ENCODE measurements around the gene HSF2.

The HSF2 gene

DNA sequence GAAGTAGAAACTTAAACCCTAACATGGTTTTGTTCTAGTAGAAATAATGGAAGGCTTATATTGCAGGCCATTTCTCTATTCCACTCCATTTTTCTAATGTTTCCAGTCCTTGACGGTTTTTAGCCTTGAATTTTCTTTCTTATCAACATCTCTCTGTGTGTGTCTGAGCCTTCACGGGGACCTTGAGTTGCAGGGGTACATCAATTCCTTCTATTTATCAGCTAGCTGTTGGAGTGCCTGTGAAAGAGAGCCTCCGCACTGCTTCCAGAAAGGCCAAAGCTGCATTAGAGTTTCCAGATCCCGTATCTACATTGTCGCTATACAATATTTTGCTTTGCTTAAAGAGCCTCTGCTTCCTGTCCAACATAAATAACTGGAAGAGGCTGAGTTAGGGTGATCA lies 5.4 kb upstream of the HSF2 start:
- in situ Hi-C loops (cut with MboI; ENCODE audit: low sequenced_read_pairs), result no loop called here

DNA sequence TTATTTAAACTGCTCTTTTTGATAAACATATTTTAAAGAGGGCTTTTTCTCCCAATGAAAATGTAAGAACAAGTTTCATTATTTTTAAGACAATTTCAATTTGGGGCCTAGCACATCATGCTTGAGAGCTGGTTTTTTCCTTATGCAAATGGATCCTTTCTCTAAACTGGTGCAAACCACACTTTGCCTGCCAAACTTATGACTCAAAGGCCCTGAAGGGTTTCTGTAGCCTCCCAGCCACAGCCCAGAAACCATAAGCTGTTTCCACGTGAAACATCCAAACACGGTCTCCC lies 451 bp upstream of the HSF2 start:
- in situ Hi-C loops (cut with MboI; ENCODE audit: low sequenced_read_pairs), result no loop called here

DNA sequence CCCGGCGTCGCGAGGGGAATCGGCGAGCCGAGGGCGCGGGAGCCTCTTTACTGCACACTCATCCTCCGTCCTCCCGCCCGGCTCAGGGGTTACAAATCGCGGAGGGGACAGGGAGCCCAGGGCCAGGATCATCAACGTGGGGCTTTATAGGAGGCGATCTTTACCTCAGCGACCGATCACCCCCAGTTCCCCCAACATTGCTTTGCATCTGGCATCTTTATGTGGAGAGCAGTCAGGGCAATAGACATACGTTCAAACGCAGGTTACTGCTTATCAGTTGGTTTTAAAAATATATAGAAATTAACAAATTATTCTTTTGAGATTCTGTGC lies 634 bp downstream of the HSF2 start:
- in situ Hi-C loops (cut with MboI; ENCODE audit: low sequenced_read_pairs), result no loop called here

DNA sequence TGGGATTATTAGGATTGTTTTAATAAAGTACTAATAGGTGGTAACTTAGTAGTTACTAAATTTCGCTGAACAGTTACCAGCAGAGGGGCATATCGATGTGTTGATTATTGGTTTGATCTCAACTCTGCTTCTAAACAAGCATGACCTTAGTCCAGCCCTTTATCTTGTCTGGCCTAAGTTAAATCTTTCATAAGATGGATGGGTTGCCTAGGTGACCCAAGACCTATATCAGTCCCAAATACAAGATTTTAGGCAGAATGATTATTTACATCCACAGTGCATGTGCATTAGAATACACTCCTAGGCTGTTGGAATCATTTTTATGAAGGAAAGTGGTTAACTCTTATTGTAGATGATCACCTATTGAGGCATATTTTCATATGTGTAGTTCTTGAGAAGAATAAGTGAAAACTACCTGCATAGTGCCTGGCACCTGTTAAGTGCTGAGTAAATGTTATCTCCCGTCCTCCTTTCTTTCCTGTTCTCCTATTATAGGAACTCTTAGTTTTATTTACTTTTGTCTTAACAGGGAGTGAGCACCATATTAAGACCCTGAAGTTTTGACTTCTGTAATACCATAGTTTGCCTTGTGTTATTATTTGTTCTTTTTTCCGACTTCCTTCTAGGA lies 1.1 kb downstream of the HSF2 start:
- in situ Hi-C loops (cut with MboI; ENCODE audit: low sequenced_read_pairs), result no loop called here

DNA sequence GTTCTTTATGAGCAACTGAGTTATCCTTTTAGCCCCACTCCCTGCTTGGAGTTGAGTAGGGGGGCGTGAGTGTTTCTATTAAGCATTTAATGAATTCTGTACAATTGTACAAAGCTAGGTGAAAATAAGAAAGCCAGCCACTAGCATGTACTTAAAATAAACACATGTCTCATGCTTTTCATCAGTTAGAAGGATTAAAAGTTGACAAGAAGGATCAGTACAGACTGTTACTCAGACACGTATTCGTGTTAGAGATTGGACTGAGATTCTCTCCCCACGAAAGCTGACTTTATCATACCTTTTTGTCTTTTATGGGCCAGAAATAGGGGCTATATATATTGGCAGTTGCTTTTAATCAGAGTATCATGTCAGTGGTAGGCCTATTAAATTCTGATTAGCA lies 1.7 kb downstream of the HSF2 start:
- in situ Hi-C loops (cut with MboI; ENCODE audit: low sequenced_read_pairs), result no loop called here

DNA sequence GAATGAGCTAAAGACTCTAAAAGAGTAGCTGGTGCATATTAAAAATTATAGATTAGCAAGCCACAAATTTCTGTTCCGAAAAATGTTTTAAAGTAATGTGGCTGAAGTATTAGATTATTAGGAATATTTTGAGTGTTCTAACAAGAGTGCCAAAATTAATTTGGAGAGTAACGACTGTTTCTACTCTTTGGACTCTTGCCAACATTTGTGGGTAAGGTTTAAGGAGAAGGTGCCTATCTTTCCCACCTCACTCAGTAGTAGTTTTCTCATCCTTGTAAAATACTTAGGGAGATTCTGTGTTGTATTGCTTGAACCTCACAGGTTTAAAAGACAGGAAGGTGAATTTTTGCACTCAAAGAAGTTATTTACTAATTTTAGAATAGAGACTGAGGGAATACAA lies 5.0 kb downstream of the HSF2 start:
- in situ Hi-C loops (cut with MboI; ENCODE audit: low sequenced_read_pairs), result no loop called here

DNA sequence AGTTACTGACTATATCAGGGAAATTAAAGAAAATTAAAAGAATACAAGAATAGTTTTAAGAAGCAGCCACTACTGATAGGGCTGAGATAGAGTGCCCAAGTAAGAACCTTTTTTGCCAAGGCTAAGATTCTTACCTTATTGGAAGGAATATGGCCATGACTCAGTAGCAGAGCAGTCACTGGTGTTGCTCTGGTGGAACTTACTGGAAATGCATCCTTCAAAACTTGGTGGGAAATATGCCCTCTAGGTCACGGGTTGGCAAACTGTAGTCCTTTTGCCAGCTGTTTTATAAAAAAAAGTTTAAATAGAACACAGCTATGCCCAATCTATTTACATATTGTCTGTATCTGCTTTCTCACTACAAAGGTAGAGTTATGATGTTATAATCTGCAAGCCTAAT lies 6.0 kb downstream of the HSF2 start:
- in situ Hi-C loops (cut with MboI; ENCODE audit: low sequenced_read_pairs), result no loop called here

DNA sequence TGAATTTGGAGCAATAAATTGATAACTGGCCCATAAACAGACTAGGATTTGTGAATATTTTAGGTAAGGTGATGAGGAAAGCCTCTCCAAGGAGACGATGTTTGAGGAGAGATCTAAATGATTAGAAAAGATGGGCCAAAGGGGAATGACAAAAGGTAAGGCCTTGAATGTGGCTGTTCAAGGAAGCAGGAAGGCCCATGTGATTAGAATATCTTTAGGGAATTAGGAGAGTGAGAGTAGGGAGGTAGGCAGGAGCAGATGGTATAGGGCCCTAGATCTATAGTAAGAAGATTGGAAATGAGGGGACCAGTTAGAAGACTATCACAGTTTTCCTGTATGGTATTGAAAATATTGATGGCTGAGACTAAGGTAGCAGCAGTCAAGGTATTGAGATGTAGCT lies 6.7 kb downstream of the HSF2 start:
- in situ Hi-C loops (cut with MboI; ENCODE audit: low sequenced_read_pairs), result no loop called here

DNA sequence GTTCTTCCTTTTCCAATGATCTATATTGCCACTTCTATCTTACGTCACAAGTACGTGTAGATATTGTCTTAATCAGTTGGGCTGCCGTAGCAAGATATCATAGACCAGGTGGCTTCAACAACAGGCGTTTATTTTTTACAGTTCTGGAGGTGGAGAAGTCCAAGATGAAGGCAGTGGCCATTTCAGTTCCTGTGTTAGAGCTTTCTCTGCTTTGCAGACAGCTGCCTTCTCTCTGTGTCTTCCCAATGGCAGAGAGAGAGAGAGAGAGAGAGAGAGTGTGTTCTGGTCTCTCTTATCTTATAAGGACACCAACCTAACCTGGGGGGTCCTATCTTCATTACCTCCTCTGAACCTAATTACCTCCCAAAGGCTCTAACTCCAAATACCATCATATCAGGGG lies 8.3 kb downstream of the HSF2 start:
- in situ Hi-C loops (cut with MboI; ENCODE audit: low sequenced_read_pairs), result no loop called here

DNA sequence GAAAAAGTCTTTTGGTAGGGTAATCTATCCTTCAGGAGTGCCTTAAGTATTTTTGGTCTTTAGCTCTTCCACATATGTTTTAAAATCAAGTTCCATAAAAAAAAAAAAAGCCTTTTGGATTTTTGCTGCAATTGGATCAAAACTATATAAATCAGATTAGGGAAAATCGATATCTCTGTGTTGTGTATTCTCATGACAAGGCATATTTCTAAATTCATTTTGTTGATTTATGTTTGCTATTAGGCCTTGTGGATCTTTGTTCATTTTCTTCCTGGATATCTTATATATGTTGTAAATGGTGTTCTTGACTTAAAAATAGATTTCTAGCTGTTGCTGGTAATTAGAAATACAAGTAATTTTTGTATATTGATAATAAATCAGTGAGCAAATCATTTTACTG lies 8.8 kb downstream of the HSF2 start:
- in situ Hi-C loops (cut with MboI; ENCODE audit: low sequenced_read_pairs), result no loop called here

DNA sequence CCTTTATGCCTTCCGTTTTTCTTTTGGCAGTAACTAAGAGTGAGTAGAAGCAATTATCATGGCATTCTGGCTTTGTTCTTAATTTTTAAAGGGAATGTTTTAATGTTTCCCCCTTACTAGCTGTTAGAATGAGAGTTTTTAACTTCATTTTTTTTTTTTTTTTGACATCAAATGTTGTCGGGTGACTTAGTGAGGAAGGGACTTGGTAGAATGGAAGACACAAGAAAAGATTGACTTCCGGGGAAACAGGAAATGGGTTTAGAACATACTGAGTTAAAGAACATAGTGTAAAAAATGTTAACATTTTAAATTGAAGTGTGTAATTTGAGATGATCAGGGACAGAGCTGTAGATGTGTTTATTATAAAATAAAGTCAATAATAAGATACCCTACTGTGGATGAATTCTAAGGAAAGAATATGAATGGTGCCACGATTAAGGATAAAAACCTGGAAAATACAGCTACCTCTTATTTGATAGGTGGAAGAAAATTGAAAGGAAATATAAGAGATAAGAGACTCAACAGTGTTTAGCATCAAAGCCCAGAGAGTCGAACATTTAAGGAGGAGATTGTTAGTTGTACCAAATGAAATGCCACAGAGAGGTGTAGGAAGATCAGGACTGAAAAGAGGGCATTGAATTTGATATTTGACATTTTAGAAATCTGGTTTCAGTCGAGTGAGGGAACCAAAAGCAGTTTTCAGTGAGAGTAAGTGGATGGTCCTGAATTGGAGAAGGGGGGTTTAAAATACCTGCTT lies 9.4 kb downstream of the HSF2 start:
- in situ Hi-C loops (cut with MboI; ENCODE audit: low sequenced_read_pairs), result no loop called here

DNA sequence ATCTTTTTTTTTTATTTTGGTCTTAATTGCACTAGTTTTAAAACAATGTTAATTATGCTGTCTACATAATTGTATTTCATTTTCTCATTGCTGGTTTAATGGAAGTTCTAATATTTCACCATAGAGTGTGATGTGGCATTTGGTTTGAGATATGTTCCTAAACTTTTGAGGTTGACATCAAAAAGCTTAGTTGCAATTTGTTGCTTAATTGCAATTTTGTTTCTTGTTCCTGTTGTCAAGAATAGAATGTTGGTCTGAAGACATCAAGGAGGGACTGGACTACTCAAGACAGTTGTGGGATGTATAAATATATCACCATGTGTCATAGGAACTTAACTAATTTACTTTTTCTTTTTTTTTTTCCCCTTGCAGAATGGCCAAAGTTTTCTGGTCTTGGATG lies 12.5 kb downstream of the HSF2 start:
- in situ Hi-C loops (cut with MboI; ENCODE audit: low sequenced_read_pairs), result no loop called here

DNA sequence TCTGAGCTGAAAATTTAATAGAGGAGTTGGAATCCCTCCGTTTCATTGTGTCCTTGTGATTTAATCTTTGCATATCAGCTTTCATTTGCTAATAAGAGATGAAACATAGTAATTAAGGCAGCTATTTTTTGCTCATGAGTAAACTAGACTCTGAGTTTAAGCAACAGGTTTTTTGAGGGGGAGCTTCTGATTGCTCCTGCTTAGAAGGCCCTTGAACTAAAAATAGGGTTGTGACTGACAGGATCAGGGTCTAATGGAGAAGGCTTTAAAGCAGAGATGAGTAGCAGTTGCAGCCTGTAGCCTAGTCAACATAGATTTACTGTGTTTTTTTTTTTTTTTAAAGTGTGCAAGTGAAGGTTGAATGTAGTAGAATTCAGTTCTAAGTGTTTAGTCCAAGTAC lies 17.4 kb downstream of the HSF2 start:
- in situ Hi-C loops (cut with MboI; ENCODE audit: low sequenced_read_pairs), result no loop called here

DNA sequence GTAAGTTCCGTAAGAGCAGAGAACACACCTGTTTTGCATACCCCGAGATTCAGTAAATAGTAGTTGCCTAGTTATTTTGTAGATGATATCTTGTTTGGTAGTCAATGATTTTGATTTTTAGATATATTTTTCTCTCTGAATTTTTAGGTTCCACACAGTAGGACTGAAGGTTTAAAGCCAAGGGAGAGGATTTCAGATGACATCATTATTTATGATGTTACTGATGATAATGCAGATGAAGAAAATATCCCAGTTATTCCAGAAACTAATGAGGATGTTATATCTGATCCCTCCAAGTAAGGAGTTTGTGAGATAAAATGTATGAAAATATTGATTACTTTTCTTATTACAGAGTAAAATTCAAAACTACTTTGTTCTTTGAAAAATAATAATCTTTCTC lies 22.6 kb downstream of the HSF2 start:
- in situ Hi-C loops (cut with MboI; ENCODE audit: low sequenced_read_pairs), result no loop called here

DNA sequence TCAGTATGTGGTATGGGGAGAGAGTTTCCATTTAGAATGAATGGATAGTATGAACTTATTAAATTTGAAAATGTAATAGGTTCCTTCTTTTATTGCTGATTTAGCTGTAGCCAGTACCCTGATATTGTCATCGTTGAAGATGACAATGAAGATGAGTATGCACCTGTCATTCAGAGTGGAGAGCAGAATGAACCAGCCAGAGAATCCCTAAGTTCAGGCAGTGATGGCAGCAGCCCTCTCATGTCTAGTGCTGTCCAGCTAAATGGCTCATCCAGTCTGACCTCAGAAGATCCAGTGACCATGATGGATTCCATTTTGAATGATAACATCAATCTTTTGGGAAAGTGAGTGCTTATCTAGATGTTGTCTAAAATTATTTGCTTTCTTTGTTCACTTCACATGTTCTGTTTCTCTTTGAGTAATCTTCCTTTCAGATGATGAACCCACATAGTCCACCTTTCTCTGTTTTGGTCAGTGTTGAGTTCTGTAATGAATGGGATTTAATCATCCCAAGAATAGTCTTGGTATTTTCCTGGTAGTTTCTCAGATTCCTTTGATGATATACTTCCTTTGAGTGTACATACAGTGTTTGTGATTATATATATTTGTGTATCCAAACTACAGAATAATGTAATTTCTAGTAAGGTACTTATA lies 23.3 kb downstream of the HSF2 start:
- in situ Hi-C loops (cut with MboI; ENCODE audit: low sequenced_read_pairs), result no loop called here

DNA sequence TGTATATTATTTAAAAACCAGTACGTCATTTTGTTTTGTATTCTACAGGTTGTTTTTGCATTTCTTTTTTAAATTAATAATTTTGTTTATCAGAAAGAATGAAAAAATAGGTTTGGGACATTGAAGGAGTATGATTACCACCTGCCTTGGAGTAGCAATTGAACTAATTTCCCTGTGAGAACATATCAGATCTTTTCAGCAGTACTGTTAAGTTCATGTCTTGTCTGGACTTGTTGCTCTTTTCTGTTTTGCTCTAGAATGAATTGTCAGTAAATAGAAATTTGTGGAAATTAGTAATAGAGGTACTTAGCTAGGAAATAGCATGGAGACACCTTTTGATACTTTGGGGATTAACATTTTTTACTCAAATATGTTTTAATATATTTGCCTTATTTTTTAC lies 24.3 kb downstream of the HSF2 start:
- in situ Hi-C loops (cut with MboI; ENCODE audit: low sequenced_read_pairs), result no loop called here

DNA sequence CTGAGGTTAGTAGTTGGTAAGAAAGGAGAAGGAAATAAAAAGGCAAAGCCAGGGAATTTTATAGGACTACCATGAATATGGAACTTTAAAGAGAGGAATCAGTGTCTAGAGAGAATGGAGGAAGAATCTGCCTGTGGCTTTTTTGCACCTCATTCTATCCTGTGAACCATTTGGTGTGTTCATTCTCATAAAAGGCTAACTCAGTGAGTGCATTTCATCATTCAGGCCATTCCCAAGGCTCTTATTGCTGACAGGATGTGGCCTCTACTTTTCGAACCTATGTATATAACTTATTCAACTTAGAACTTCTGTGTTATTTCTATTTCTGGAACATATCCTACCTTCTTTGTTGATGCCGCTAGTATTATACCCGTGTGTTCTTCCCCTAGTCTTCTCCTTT lies 27.1 kb downstream of the HSF2 start:
- in situ Hi-C loops (cut with MboI; ENCODE audit: low sequenced_read_pairs), result no loop called here

DNA sequence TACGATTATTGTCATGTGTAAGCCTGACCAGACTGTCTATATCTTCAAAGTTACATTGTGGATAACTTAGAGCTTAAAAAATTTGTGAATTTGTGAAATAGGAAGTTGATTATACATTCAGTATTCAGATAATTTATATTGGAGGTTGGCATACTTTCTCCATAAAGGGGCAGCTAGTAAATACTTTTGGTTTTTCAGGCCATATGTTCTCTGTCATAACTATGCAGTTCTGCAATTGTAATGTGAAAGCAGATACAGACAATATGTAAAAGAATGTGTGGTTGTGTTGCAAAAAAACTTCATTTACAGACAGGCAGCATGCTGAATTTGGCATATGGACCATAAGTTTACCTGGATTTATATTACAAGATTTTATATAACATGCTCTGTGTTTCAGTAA lies 29.3 kb downstream of the HSF2 start:
- in situ Hi-C loops (cut with MboI; ENCODE audit: low sequenced_read_pairs), result no loop called here

DNA sequence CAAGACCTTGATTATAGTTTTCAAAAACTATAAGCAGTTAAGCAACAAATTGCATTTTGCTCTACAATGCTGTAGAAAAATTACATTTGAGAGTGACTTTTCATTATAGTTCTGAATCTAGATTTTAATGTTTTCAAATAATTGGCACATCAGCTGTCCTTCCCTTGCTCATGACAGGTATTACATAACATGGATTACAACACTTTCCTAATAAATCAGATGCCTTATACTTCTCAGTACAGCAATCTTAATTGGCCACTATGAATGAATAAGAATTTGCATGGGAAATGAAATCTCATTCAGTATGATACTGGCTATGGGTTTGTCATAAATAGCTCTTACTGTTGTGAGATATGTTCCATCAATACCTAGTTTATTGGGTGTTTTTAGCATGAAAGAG lies 29.9 kb downstream of the HSF2 start:
- in situ Hi-C loops (cut with MboI; ENCODE audit: low sequenced_read_pairs), result no loop called here

DNA sequence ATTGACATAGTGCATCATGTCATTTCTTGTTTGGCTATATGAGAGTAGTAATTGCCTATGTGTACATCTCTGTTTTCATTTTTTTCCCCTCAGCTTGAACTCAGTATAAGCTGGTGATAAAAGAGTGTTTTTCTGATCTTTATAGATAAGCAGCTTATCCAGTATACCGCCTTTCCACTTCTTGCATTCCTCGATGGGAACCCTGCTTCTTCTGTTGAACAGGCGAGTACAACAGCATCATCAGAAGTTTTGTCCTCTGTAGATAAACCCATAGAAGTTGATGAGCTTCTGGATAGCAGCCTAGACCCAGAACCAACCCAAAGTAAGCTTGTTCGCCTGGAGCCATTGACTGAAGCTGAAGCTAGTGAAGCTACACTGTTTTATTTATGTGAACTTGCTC lies 32.3 kb downstream of the HSF2 start:
- in situ Hi-C loops (cut with MboI; ENCODE audit: low sequenced_read_pairs), result no loop called here

DNA sequence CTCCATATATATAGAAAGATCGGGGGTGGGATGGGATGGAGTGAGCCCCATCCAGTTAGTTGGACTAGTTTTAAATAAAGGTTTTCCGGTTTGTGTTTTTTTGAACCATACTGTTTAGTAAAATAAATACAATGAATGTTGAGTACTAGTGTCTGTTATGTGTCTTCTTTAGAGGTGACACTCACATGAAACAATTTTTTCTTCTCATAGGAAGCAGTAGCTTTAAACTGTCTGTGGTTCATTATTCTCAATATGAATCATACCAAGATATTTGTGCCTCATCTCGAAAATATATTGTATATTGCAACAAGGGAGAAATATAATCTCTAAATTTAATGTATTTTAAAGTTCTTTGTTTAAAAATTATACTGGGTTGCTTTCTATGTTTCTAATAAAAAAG lies 33.4 kb downstream of the HSF2 start:
- in situ Hi-C loops (cut with MboI; ENCODE audit: low sequenced_read_pairs), result no loop called here

DNA sequence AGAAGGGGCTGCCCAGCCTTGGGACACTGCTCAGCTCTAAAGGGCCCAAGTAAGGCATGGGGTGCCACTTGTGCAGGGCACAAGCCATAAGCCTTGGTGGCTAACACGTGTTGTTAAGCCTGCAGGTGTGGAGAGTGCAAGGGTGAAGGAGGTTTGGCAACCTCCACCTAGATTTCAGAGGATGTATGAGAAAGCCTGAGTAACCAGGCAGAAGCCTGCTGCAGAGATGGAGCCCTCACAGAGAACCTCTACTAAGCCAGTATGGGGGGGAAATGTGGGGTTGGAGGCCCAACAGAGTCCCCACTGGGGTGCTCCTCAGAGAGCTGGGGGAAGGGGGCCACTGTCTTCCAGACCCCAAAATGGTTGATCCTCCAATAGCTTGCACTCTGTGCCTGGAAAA lies 39.5 kb downstream of the HSF2 start:
- in situ Hi-C loops (cut with MboI; ENCODE audit: low sequenced_read_pairs), result no loop called here

DNA sequence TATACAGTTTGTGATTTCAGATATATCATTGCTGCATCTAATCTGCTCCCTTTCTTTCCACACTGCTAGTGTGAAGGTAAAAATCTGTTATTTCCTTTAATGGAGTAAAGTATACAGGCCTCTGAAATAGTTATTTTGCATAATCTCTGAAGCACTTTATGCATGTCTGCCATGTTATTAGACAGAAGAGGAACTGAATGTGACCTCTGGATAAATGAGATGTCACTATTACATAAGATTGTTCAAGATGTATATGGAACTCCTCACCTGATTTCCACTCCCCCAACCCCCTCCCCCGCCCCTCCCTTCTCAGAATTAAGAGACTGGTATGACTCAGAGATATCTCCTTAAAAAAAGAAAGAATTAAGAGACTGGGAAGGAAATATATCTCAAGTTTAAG lies 45.8 kb downstream of the HSF2 start:
- in situ Hi-C loops (cut with MboI; ENCODE audit: low sequenced_read_pairs), result no loop called here
